GM23248 (cell line): Measurements from ENCODE around the gene CDK2. TPM values are rescaled to one million over a fixed set of nuclear protein-coding genes. Genes with fewer than 3 reads are reported as not detected.

Experiments used
- DNase-seq: peaks from one replicate; pipeline ENCODE4 v3.0.0-alpha.2; 2015
- H2AFZ ChIP-seq: fragments of 200-600 bp; sonication (generic); 2 replicates; pipeline ENCODE4 v1.6.1; 2016; ENCODE audit warnings: antibody characterized with exemption
- H3F3A ChIP-seq: fragments of 200-600 bp; sonication (generic); 2 replicates; pipeline ENCODE4 v1.6.1; 2016; ENCODE audit warnings: mild to moderate bottlenecking, antibody characterized with exemption, mixed run types; ENCODE audit not compliant: insufficient read depth
- H3K27ac ChIP-seq: fragments of 200-600 bp; sonication (generic); 2 replicates; pipeline ENCODE4 v1.5.1; 2016; ENCODE audit warnings: mild to moderate bottlenecking
- H3K27me3 ChIP-seq: fragments of 200-600 bp; sonication (generic); replicated peaks from 2 replicates; pipeline ENCODE4 v1.6.1; 2016; ENCODE audit warnings: mild to moderate bottlenecking; ENCODE audit not compliant: insufficient read depth
- H3K36me3 ChIP-seq: fragments of 200-600 bp; sonication (generic); 2 replicates; pipeline ENCODE4 v1.6.1; 2016; ENCODE audit warnings: low read depth, mild to moderate bottlenecking
- H3K4me1 ChIP-seq: fragments of 200-600 bp; sonication (generic); 2 replicates; pipeline ENCODE4 v1.6.1; 2016; ENCODE audit warnings: mild to moderate bottlenecking; ENCODE audit not compliant: insufficient read depth
- H3K4me2 ChIP-seq: fragments of 200-600 bp; sonication (generic); one replicate; pipeline ENCODE4 v1.6.1; 2016; ENCODE audit warnings: mild to moderate bottlenecking; ENCODE audit not compliant: unreplicated experiment
- H3K4me3 ChIP-seq: fragments of 200-600 bp; sonication (generic); 2 replicates; pipeline ENCODE4 v1.5.1; 2016; ENCODE audit warnings: mild to moderate bottlenecking
- H3K79me2 ChIP-seq: fragments of 200-600 bp; sonication (generic); 2 replicates; pipeline ENCODE4 v1.6.1; 2016; ENCODE audit warnings: mild to moderate bottlenecking; ENCODE audit not compliant: insufficient read depth
- H3K9ac ChIP-seq: fragments of 200-600 bp; sonication (generic); 2 replicates; pipeline ENCODE4 v1.6.1; 2016; ENCODE audit warnings: mild to moderate bottlenecking
- H3K9me2 ChIP-seq: fragments of 200-600 bp; sonication (generic); 2 replicates; pipeline ENCODE4 v1.6.1; 2016; ENCODE audit warnings: mixed run types, mild to moderate bottlenecking, moderate library complexity; ENCODE audit not compliant: insufficient read depth
- H3K9me3 ChIP-seq: fragments of 200-600 bp; sonication (generic); one replicate; pipeline ENCODE4 v1.6.1; 2017; ENCODE audit warnings: low read depth
- H4K20me1 ChIP-seq: fragments of 200-600 bp; sonication (generic); 2 replicates; pipeline ENCODE4 v1.6.0; 2016; ENCODE audit not compliant: insufficient read depth
- EZH2 ChIP-seq: fragments of 200-600 bp; sonication (generic); IDR thresholded peaks from 2 replicates; pipeline ENCODE4 v1.6.1; 2018; ENCODE audit warnings: antibody characterized with exemption, mild to moderate bottlenecking; ENCODE audit not compliant: insufficient read depth, poor library complexity, severe bottlenecking
- EZH2phosphoT487 ChIP-seq: fragments of 200-600 bp; sonication (generic); IDR thresholded peaks from 2 replicates; pipeline ENCODE4 v1.6.1; 2018; ENCODE audit warnings: antibody characterized with exemption, moderate library complexity, mild to moderate bottlenecking, low read depth; ENCODE audit not compliant: insufficient read depth
- whole genome bisulfite sequencing, 2 experiments: methylation state at CpG; one replicate each; pipeline ENCODE4 v1.1.6; 2015 to 2017; ENCODE audit warnings: low lambda C conversion rate in 2 of 2, low coverage in 1 of 2; ENCODE audit errors: missing lambda C conversion rate in 2 of 2; 5-methylcytosine and 5-hydroxymethylcytosine counted together
- in situ Hi-C: fragments of 300-500 bp; cut with MboI; formaldehyde crosslinking; loops from 2 replicates; pipeline ENCODE4 v1.15.0; 2020
- polyA plus RNA-seq: library from polyadenylated mRNA; unstranded; fragments of >200 nt; fragmentation: Nextera tagmentation; extraction: Ambion mirVana; gene quantifications from 2 replicates; pipeline ENCODE4 v1.2.1, GENCODE V29; 2016
- total RNA-seq: library from RNA; depleted of rRNA; stranded (reverse); fragments of >200 nt; shearing (Covaris generic); gene quantifications from 2 replicates; pipeline ENCODE4 v1.2.3, GENCODE V29; 2014

The CDK2 gene
- total and polyA plus RNA-seq, 2 experiments from 2014 or later: 16.6 to 20.8 TPM

- Histone ChIP-seq H3K79me2 (peaks cover 86% of the 10 kb centered on the region), H3K9ac (peak overlapping the region; percentile 96), H3K9me3 (no peaks in the 10 kb centered on the region), H3K27ac (peak overlapping the region; percentile 94), H3K4me3 (peak overlapping the region; percentile 98), H3F3A (peaks cover 32% of the 10 kb centered on the region), H2AFZ (peak overlapping the region; percentile 15; the same call in 1 of the 2 replicates), H3K27me3 (no peaks in the 10 kb centered on the region), H3K4me2 (peak overlapping the region; percentile 94), H3K36me3 (no peaks in the 10 kb centered on the region), H4K20me1 (no peaks in the 10 kb centered on the region), H3K9me2 (no peaks in the 10 kb centered on the region), H3K4me1 (peaks cover 17% of the 10 kb centered on the region)
- in situ Hi-C loops: loop anchor here (5.0 kb wide), 1 partner anchor 83 kb away; the partner anchor contains the start of gene MMP19
- WGBS, 2 experiments: 44 to 49% methylated on average over 4 of the region's 4 CpGs
- TF ChIP-seq EZH2phosphoT487 (no peak), EZH2 (no peak)
- peak; percentile 18 for DNase-seq
These were observed 41.3 kb upstream of the CDK2 start for GRCh38 chr12:55925371-55925770.

- Histone ChIP-seq H3K36me3 (no peaks in the 10 kb centered on the region), H4K20me1 (no peaks in the 10 kb centered on the region), H3K9me3 (no peaks in the 10 kb centered on the region), H3K4me3 (peak overlapping the region; percentile 98), H3K4me1 (peaks cover 24% of the 10 kb centered on the region), H3F3A (peaks cover 34% of the 10 kb centered on the region), H3K9ac (peak overlapping the region; percentile 96), H3K9me2 (no peaks in the 10 kb centered on the region), H2AFZ (peak overlapping the region; percentile 92), H3K27me3 (no peaks in the 10 kb centered on the region), H3K79me2 (peaks cover 79% of the 10 kb centered on the region), H3K27ac (peak overlapping the region; percentile 94), H3K4me2 (peak overlapping the region; percentile 94)
- TF ChIP-seq EZH2 (no peak), EZH2phosphoT487 (no peak)
- in situ Hi-C loops: loop anchor here (5.0 kb wide), 1 partner anchor 84 kb away; the partner anchor contains the start of gene MMP19
- whole genome bisulfite sequencing, 2 experiments: 6 to 9% methylated on average over 10 of the region's 10 CpGs
- DNase-seq: peak; percentile 41
These were observed 40.5 kb upstream of the CDK2 start for GRCh38 chr12:55925870-55926737.

- no peaks in the 10 kb centered on the region for H4K20me1 ChIP-seq
- H3K36me3 ChIP-seq: no peaks in the 10 kb centered on the region
- in situ Hi-C loops: loop anchor here (5.0 kb wide), 1 partner anchor 85 kb away; the partner anchor contains the start of gene MMP19
- peak overlapping the region; percentile 98 for H3K4me3 ChIP-seq
- DNase-seq: peak; percentile 91
- H3K27ac ChIP-seq: peak overlapping the region; percentile 94
- H3K9me3 ChIP-seq: no peaks in the 10 kb centered on the region
- H2AFZ ChIP-seq: peak overlapping the region; percentile 92
- H3K79me2 ChIP-seq: peaks cover 71% of the 10 kb centered on the region
- H3K27me3 ChIP-seq: no peaks in the 10 kb centered on the region
- peak overlapping the region; percentile 96 for H3K9ac ChIP-seq
- no peaks in the 10 kb centered on the region for H3K9me2 ChIP-seq
- peaks cover 28% of the 10 kb centered on the region for H3K4me1 ChIP-seq
- TF ChIP-seq EZH2: no peak
- TF ChIP-seq EZH2phosphoT487: no peak
- 0 to 1% methylated on average over 31 to 41 of the region's 42 CpGs for WGBS, 2 experiments
- H3F3A ChIP-seq: peaks cover 34% of the 10 kb centered on the region
- peak overlapping the region; percentile 94 for H3K4me2 ChIP-seq
These were observed 39.7 kb upstream of the CDK2 start for GRCh38 chr12:55926738-55927587.
